Neural cell (in vitro differentiated cells): Measurements from ENCODE around the gene HABP4. TPM values are rescaled to one million over a fixed set of nuclear protein-coding genes. Genes with fewer than 3 reads are reported as not detected.

ENCODE experiments used
- H2AFZ ChIP-seq: fragments of 200-600, 300-800 bp; sonication (generic), shearing (Covaris generic); 2 replicates; pipeline ENCODE4 v1.6.0; 2014; ENCODE audit warnings: low read depth, mild to moderate bottlenecking, antibody characterized with exemption, low read length, moderate library complexity
- H3F3A ChIP-seq: fragments of 200-600 bp; shearing (Covaris generic); 2 replicates; pipeline ENCODE4 v1.6.1; 2016; ENCODE audit warnings: mild to moderate bottlenecking, moderate library complexity, mixed read lengths, antibody characterized with exemption, low read length; ENCODE audit not compliant: insufficient read depth, poor library complexity, severe bottlenecking
- H3K27ac ChIP-seq: fragments of 200-600, 300-800 bp; sonication (generic), shearing (Covaris generic); 2 replicates; pipeline ENCODE4 v1.5.1; 2014; ENCODE audit warnings: mild to moderate bottlenecking, low read length, moderate library complexity
- H3K27me3 ChIP-seq: fragments of 300-800, 200-600 bp; sonication (generic), shearing (Covaris generic); 2 replicates; pipeline ENCODE4 v1.6.0; 2014; ENCODE audit warnings: mild to moderate bottlenecking, low read depth, low read length, moderate library complexity; ENCODE audit not compliant: insufficient read depth
- H3K36me3 ChIP-seq: fragments of 300-800, 200-600 bp; sonication (generic), shearing (Covaris generic); 2 replicates; pipeline ENCODE4 v1.5.1; 2014; ENCODE audit warnings: mild to moderate bottlenecking, antibody characterized with exemption, low read length, moderate library complexity; ENCODE audit not compliant: insufficient read depth
- H3K4me2 ChIP-seq: fragments of 300-800, 200-600 bp; sonication (generic), shearing (Covaris generic); 2 replicates; pipeline ENCODE4 v1.6.0; 2014; ENCODE audit warnings: mild to moderate bottlenecking, low read length
- H3K4me3 ChIP-seq: fragments of 300-800, 200-600 bp; sonication (generic), shearing (Covaris generic); 2 replicates; pipeline ENCODE4 v1.5.1; 2014; ENCODE audit warnings: mild to moderate bottlenecking, low read length, moderate library complexity
- H3K79me2 ChIP-seq: fragments of 200-600 bp; shearing (Covaris generic); replicated peaks from 2 replicates; pipeline ENCODE4 v1.6.0; 2014; ENCODE audit warnings: mild to moderate bottlenecking, low read length, moderate library complexity; ENCODE audit not compliant: insufficient read depth
- H3K9ac ChIP-seq: fragments of 300-800, 200-600 bp; sonication (generic), shearing (Covaris generic); 2 replicates; pipeline ENCODE4 v1.6.1; 2016; ENCODE audit warnings: mild to moderate bottlenecking, low read length, mixed read lengths
- H3K9me2 ChIP-seq: fragments of 200-600 bp; shearing (Covaris generic); 2 replicates; pipeline ENCODE4 v1.6.1; 2016; ENCODE audit warnings: mild to moderate bottlenecking, low read length, mixed read lengths; ENCODE audit not compliant: insufficient read depth
- H3K9me3 ChIP-seq: fragments of 200-600, 300-800 bp; sonication (generic), shearing (Covaris generic); 2 replicates; pipeline ENCODE4 v1.6.1; 2016; ENCODE audit warnings: mild to moderate bottlenecking, mixed run types, low read length, moderate library complexity, mixed read lengths
- H4K20me1 ChIP-seq: fragments of 200-600 bp; shearing (Covaris generic); 2 replicates; pipeline ENCODE4 v1.6.1; 2016; ENCODE audit warnings: mild to moderate bottlenecking, mixed run types; ENCODE audit not compliant: insufficient read depth
- EP300 ChIP-seq: fragments of 450-650 bp; conservative IDR thresholded peaks from 2 replicates; pipeline ENCODE4 v1.6.1; 2014; ENCODE audit warnings: antibody characterized with exemption, mild to moderate bottlenecking, moderate library complexity; ENCODE audit not compliant: poor library complexity, severe bottlenecking
- EZH2 ChIP-seq: fragments of 200-600, 300-800 bp; shearing (Covaris generic), sonication (generic); IDR thresholded peaks from 2 replicates; pipeline ENCODE4 v1.6.1; 2014; ENCODE audit warnings: antibody characterized with exemption, low read length, borderline replicate concordance, mild to moderate bottlenecking; ENCODE audit not compliant: insufficient read depth, poor library complexity, severe bottlenecking
- MXI1 ChIP-seq: fragments of 450-650 bp; conservative IDR thresholded peaks from 2 replicates; pipeline ENCODE4 v1.6.1; 2014; ENCODE audit warnings: antibody characterized with exemption, mild to moderate bottlenecking; ENCODE audit not compliant: poor library complexity, severe bottlenecking
- POLR2AphosphoS5 ChIP-seq: IDR thresholded peaks from 2 replicates; pipeline ENCODE4 v1.6.1; 2012
- RAD21 ChIP-seq: fragments of 450-650 bp; conservative IDR thresholded peaks from 2 replicates; pipeline ENCODE4 v1.6.1; 2014; ENCODE audit warnings: antibody characterized with exemption, mild to moderate bottlenecking, moderate library complexity
- SMC3 ChIP-seq: fragments of 450-650 bp; conservative IDR thresholded peaks from 2 replicates; pipeline ENCODE4 v1.6.1; 2014; ENCODE audit warnings: antibody characterized with exemption, mild to moderate bottlenecking, moderate library complexity; ENCODE audit not compliant: poor library complexity
- TAF1 ChIP-seq: IDR thresholded peaks from 2 replicates; pipeline ENCODE4 v1.6.1; 2012; ENCODE audit warnings: low read depth
- polyA plus RNA-seq: library from polyadenylated mRNA; depleted of rRNA; stranded (reverse); fragments of >200 nt; gene quantifications from 2 replicates; pipeline ENCODE4 v1.2.3, GENCODE V29; 2014
- TF ChIP-seq, protein P1 (sequence below): IDR thresholded peaks from 2 replicates; pipeline ENCODE4 v1.6.1; 2012; ENCODE audit warnings: borderline replicate concordance
- TF ChIP-seq, protein P2 (sequence below): fragments of 450-650 bp; IDR thresholded peaks from 2 replicates; pipeline ENCODE4 v1.5.1; 2014; ENCODE audit warnings: antibody characterized with exemption, mild to moderate bottlenecking, moderate library complexity; ENCODE audit not compliant: poor library complexity, severe bottlenecking

The HABP4 gene
- polyA plus RNA-seq, 1 donor from 2014 or later = 14.7 TPM

DNA sequence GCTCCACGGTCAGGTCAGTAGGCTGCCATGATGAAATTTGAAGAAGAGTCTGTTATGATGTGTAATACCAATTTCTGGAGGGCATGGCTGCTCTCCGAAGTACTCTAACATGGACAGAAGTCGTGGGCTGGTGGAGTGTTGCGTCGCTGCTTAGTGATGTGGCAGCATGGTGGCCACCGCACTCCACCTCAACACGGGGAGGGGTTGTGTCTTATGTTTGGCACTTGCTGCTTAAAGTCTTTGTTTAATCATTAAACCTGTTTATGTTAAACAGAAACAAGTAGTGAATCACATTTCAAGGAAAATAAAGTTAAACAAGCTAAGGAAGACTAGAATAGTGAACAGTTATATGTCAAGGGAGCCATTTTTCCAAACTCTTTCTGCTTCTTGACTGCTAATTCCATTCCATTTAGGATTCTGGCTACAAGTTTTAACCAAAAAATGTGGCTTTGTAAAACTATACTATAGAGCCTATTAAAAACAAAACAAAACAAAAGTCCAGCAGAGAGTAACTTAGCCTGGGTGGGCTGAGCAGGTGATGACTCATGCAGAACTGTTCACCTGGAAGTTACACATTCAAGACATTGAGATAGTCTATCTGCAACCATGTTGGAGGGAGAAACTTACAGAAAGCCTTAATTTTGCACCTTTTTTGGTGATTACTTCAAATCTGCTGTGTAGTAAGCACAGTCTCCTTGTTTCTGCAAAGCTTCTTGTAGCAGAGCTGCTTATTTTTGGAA lies 9.5 kb downstream of the HABP4 start:
- H3K9me3 ChIP-seq = no peaks in the 10 kb centered on the region
- H3K9me2 ChIP-seq = no peaks in the 10 kb centered on the region
- no peak overlapping the region for H3K4me2 ChIP-seq
- no peak overlapping the region for H3K4me3 ChIP-seq
- no peaks in the 10 kb centered on the region for H3K27me3 ChIP-seq
- no peaks in the 10 kb centered on the region for H3F3A ChIP-seq
- no peaks in the 10 kb centered on the region for H3K36me3 ChIP-seq
- no peaks in the 10 kb centered on the region for H4K20me1 ChIP-seq
- no peaks in the 10 kb centered on the region for H3K79me2 ChIP-seq
- TF ChIP-seq SMC3 (no peak), EZH2 (no peak), POLR2AphosphoS5 (no peak), RAD21 (no peak), MXI1 (no peak), TAF1 (no peak), EP300 (no peak)
- TF ChIP-seq, protein P1, sequence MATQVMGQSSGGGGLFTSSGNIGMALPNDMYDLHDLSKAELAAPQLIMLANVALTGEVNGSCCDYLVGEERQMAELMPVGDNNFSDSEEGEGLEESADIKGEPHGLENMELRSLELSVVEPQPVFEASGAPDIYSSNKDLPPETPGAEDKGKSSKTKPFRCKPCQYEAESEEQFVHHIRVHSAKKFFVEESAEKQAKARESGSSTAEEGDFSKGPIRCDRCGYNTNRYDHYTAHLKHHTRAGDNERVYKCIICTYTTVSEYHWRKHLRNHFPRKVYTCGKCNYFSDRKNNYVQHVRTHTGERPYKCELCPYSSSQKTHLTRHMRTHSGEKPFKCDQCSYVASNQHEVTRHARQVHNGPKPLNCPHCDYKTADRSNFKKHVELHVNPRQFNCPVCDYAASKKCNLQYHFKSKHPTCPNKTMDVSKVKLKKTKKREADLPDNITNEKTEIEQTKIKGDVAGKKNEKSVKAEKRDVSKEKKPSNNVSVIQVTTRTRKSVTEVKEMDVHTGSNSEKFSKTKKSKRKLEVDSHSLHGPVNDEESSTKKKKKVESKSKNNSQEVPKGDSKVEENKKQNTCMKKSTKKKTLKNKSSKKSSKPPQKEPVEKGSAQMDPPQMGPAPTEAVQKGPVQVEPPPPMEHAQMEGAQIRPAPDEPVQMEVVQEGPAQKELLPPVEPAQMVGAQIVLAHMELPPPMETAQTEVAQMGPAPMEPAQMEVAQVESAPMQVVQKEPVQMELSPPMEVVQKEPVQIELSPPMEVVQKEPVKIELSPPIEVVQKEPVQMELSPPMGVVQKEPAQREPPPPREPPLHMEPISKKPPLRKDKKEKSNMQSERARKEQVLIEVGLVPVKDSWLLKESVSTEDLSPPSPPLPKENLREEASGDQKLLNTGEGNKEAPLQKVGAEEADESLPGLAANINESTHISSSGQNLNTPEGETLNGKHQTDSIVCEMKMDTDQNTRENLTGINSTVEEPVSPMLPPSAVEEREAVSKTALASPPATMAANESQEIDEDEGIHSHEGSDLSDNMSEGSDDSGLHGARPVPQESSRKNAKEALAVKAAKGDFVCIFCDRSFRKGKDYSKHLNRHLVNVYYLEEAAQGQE = no peak
- TF ChIP-seq, protein P2, sequence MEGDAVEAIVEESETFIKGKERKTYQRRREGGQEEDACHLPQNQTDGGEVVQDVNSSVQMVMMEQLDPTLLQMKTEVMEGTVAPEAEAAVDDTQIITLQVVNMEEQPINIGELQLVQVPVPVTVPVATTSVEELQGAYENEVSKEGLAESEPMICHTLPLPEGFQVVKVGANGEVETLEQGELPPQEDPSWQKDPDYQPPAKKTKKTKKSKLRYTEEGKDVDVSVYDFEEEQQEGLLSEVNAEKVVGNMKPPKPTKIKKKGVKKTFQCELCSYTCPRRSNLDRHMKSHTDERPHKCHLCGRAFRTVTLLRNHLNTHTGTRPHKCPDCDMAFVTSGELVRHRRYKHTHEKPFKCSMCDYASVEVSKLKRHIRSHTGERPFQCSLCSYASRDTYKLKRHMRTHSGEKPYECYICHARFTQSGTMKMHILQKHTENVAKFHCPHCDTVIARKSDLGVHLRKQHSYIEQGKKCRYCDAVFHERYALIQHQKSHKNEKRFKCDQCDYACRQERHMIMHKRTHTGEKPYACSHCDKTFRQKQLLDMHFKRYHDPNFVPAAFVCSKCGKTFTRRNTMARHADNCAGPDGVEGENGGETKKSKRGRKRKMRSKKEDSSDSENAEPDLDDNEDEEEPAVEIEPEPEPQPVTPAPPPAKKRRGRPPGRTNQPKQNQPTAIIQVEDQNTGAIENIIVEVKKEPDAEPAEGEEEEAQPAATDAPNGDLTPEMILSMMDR = no peak
- no peak overlapping the region for H2AFZ ChIP-seq
- H3K9ac ChIP-seq = no peak overlapping the region
- no peak overlapping the region for H3K27ac ChIP-seq

DNA sequence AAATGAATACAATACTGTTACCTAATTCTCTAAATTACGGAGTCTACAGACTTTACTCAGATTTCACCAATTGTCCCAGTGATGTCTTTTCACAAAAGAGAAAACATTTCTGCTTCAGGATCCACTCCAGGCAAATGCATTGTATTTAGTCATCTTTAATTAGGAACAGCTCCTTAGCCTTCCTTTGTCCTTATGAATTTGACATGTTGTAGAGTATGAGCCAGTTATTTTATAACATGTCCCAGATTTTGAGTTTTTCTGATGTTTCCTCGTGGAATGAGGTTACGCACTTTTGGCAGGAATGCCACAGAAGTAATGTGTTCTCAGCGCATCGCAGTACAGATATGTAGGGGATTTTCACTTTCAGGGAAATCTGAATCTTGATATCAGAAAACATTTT lies 10.5 kb downstream of the HABP4 start:
- Histone ChIP-seq H3K9me2 (no peaks in the 10 kb centered on the region), H3K9me3 (no peaks in the 10 kb centered on the region), H3K9ac (no peak overlapping the region), H3K4me2 (no peak overlapping the region), H3K4me3 (no peak overlapping the region), H3K27me3 (no peaks in the 10 kb centered on the region), H3K79me2 (no peaks in the 10 kb centered on the region), H4K20me1 (no peaks in the 10 kb centered on the region), H3K27ac (no peak overlapping the region), H3K36me3 (no peaks in the 10 kb centered on the region), H3F3A (no peaks in the 10 kb centered on the region), H2AFZ (no peak overlapping the region)
- TF ChIP-seq, protein P2 = no peak
- TF ChIP-seq SMC3 (no peak), RAD21 (no peak), TAF1 (no peak), MXI1 (no peak), EZH2 (no peak), EP300 (no peak)
- TF ChIP-seq, protein P1 = no peak
